Tibial nerve (tissue), 4 donors: ENCODE results near the gene COPS3. TPM values are rescaled to one million over a fixed set of nuclear protein-coding genes. Genes with fewer than 3 reads are reported as not detected.
"Not testable (repeated sequence)": the region's sequence is repeated elsewhere in the genome, so short reads cannot be mapped to it uniquely, and the experiment has no call there.

Source experiments
- DNase-seq, 2 donors: peaks; one replicate each; pipeline ENCODE4 v3.0.0-alpha.2; 2019; ENCODE audit warnings: low spot score in 2 of 2
- H3K27ac ChIP-seq, 4 donors: fragments of 200-600 bp; sonication (generic) in 3 of 4; one replicate each; pipeline ENCODE4 v1.5.1; 2017 to 2019; ENCODE audit warnings: mild to moderate bottlenecking in 1 of 4
- H3K27me3 ChIP-seq, 2 donors: fragments of 200-600 bp; sonication (generic) in 1 of 2; one replicate each; pipeline versions ENCODE4 v1.5.1 to v1.6.0; 2017 to 2019
- H3K36me3 ChIP-seq, 3 donors: fragments of 200-600 bp; sonication (generic); one replicate each; pipeline ENCODE4 v1.5.1; 2018 to 2019
- H3K4me1 ChIP-seq, 4 donors: fragments of 200-600 bp; sonication (generic) in 3 of 4; one replicate each; pipeline ENCODE4 v1.5.1; 2017 to 2019
- H3K4me3 ChIP-seq, 4 donors: fragments of 200-600 bp; sonication (generic) in 3 of 4; one replicate each; pipeline ENCODE4 v1.5.1; 2017 to 2019; ENCODE audit warnings: mild to moderate bottlenecking in 1 of 4, moderate library complexity in 1 of 4
- H3K9me3 ChIP-seq, 4 donors: fragments of 200-600 bp; sonication (generic) in 3 of 4; one replicate each; pipeline ENCODE4 v1.5.1; 2017 to 2019
- CTCF ChIP-seq, 5 experiments: fragments of 200-600 bp in 3 of 5; fragments of 450-650 bp in 2 of 5; sonication (generic) in 3 of 5; IDR thresholded peaks; one replicate each; pipeline ENCODE4 v1.5.1; 2016 to 2019; ENCODE audit warnings: antibody characterized with exemption in 5 of 5, mild to moderate bottlenecking in 3 of 5, moderate library complexity in 2 of 5
- EP300 ChIP-seq, 2 donors: sonication (generic); formaldehyde crosslinking; IDR thresholded peaks; one replicate each; pipeline ENCODE4 v1.6.1; 2017; ENCODE audit warnings: antibody characterized with exemption in 2 of 2, mild to moderate bottlenecking in 1 of 2
- POLR2A ChIP-seq, 2 donors: fragments of 450-650 bp; IDR thresholded peaks; one replicate each; pipeline ENCODE4 v1.6.1; 2017; ENCODE audit warnings: antibody characterized with exemption in 2 of 2, mild to moderate bottlenecking in 2 of 2, moderate library complexity in 2 of 2
- WGBS, 2 donors: methylation state at CpG; one replicate each; pipeline ENCODE4 v1.1.5; 2018; 5-methylcytosine and 5-hydroxymethylcytosine counted together
- total RNA-seq, 4 donors: library from RNA; depleted of rRNA; stranded (reverse); fragments of >200 nt; gene quantifications; one replicate each; pipeline ENCODE4 v1.1.0, GENCODE V29; 2016

Gene COPS3
- total RNA-seq, 4 donors from 2014 or later: 15.7 to 58.8 (median 47.6) TPM

- Histone ChIP-seq H3K27ac (no peak overlapping the region), H3K9me3 (no peaks in the 10 kb centered on the region), H3K4me1 (no peaks in the 10 kb centered on the region), H3K4me3 (no peak overlapping the region), H3K36me3 (no peaks in the 10 kb centered on the region), H3K27me3 (no peaks in the 10 kb centered on the region)
- 93 to 99% methylated on average over 4 of the region's 4 CpGs for WGBS, 2 donors
- TF ChIP-seq POLR2A (IDR thresholded peaks at IDR 0.05) (no peak), EP300 (IDR thresholded peaks at IDR 0.05) (no peak), CTCF (IDR thresholded peaks at IDR 0.05) (no peak)
- DNase-seq: no peak
Observed at GRCh38 chr17:17295141-17295540, 14.1 kb upstream of the COPS3 start.

- no peak for TF ChIP-seq EP300 (IDR thresholded peaks at IDR 0.05)
- TF ChIP-seq POLR2A (IDR thresholded peaks at IDR 0.05): no peak
- no peak for TF ChIP-seq CTCF (IDR thresholded peaks at IDR 0.05)
- DNase-seq: no peak
- H3K36me3 ChIP-seq: no peaks in the 10 kb centered on the region
- H3K4me1 ChIP-seq: no peaks in the 10 kb centered on the region
- WGBS, 2 donors: 80 to 83% methylated on average over 7 of the region's 7 CpGs
- no peak overlapping the region for H3K4me3 ChIP-seq
- H3K27me3 ChIP-seq: no peaks in the 10 kb centered on the region
- H3K9me3 ChIP-seq: no peaks in the 10 kb centered on the region
- H3K27ac ChIP-seq: no peak overlapping the region
Observed at GRCh38 chr17:17289701-17290100, 8.7 kb upstream of the COPS3 start.

- no peaks in the 10 kb centered on the region for H3K9me3 ChIP-seq
Observed at GRCh38 chr17:17289086-17289485, 8.0 kb upstream of the COPS3 start.

GRCh38 chr17:17285951-17286350 lies 4.9 kb upstream of the COPS3 start:
- Histone ChIP-seq H3K27me3 (no peaks in the 10 kb centered on the region), H3K27ac (no peak overlapping the region), H3K4me1 (peaks cover 0 to 7% (median 2%) of the 10 kb centered on the region in 4 donors), H3K9me3 (no peaks in the 10 kb centered on the region), H3K4me3 (no peak overlapping the region), H3K36me3 (no peaks in the 10 kb centered on the region)
- TF ChIP-seq POLR2A (IDR thresholded peaks at IDR 0.05): no peak
- no peak for TF ChIP-seq EP300 (IDR thresholded peaks at IDR 0.05)
- TF ChIP-seq CTCF (IDR thresholded peaks at IDR 0.05): no peak
- no peak for DNase-seq
- 88 to 91% methylated on average over 5 of the region's 5 CpGs for WGBS, 2 donors

More at GRCh38 chr17:17289086-17289485, 8.0 kb upstream of the COPS3 start:
- Histone ChIP-seq H3K4me1 (no peaks in the 10 kb centered on the region), H3K27me3 (no peaks in the 10 kb centered on the region), H3K36me3 (no peaks in the 10 kb centered on the region), H3K4me3 (no peak overlapping the region), H3K27ac (no peak overlapping the region)
- TF ChIP-seq POLR2A (IDR thresholded peaks at IDR 0.05) (no peak), CTCF (IDR thresholded peaks at IDR 0.05) (no peak)
- DNase-seq: no peak
- 85 to 88% methylated on average over 4 of the region's 4 CpGs for WGBS, 2 donors

- 82 to 83% methylated on average over 4 of the region's 4 CpGs for WGBS, 2 donors
- Histone ChIP-seq H3K36me3 (peaks cover 0 to 17% (median 0%) of the 10 kb centered on the region in 3 donors), H3K27ac (no peak overlapping the region), H3K27me3 (no peaks in the 10 kb centered on the region), H3K9me3 (no peaks in the 10 kb centered on the region), H3K4me3 (no peak overlapping the region), H3K4me1 (peaks cover 0 to 44% (median 20%) of the 10 kb centered on the region in 4 donors)
- TF ChIP-seq POLR2A (IDR thresholded peaks at IDR 0.05) (no peak), EP300 (IDR thresholded peaks at IDR 0.05) (no peak), CTCF (IDR thresholded peaks at IDR 0.05) (no peak)
- no peak for DNase-seq
Observed at GRCh38 chr17:17279316-17279715, 1.7 kb downstream of the COPS3 start.

- DNase-seq, H3K4me3 ChIP-seq, H3K27ac ChIP-seq, H3K9me3 ChIP-seq, H3K27me3 ChIP-seq: not testable (repeated sequence)
- Histone ChIP-seq H3K4me1 (peaks cover 0 to 44% (median 20%) of the 10 kb centered on the region in 4 donors), H3K36me3 (peaks cover 0 to 36% (median 0%) of the 10 kb centered on the region in 3 donors)
- 91 to 94% methylated on average over 5 of the region's 5 CpGs for WGBS, 2 donors
Observed at GRCh38 chr17:17277431-17277830, 3.6 kb downstream of the COPS3 start.
